IPS-15b (cell line): ENCODE measurements around the gene SLC51A.
A peak's percentile ranks its signal among the peaks of the same experiment; 100 is the strongest.
"Not testable (repeated sequence)": the region's sequence is repeated elsewhere in the genome, so short reads cannot be mapped to it uniquely, and the experiment has no call there.

Experiments used
- H3K27me3 ChIP-seq: one replicate; pipeline ENCODE4 v1.6.1; 2013; ENCODE audit warnings: low read length; ENCODE audit not compliant: control insufficient read depth, insufficient read depth
- H3K36me3 ChIP-seq: one replicate; pipeline ENCODE4 v1.6.1; 2013; ENCODE audit warnings: low read length; ENCODE audit not compliant: control insufficient read depth, insufficient read depth
- H3K4me1 ChIP-seq: one replicate; pipeline ENCODE4 v1.6.1; 2013; ENCODE audit warnings: mild to moderate bottlenecking, low read length; ENCODE audit not compliant: control insufficient read depth, insufficient read depth
- H3K4me3 ChIP-seq: one replicate; pipeline ENCODE4 v1.5.1; 2013; ENCODE audit warnings: low read depth, low read length
- H3K9ac ChIP-seq: one replicate; pipeline ENCODE4 v1.6.1; 2013; ENCODE audit warnings: low read depth, mild to moderate bottlenecking, low read length
- H3K9me3 ChIP-seq: one replicate; pipeline ENCODE4 v1.6.1; 2013; ENCODE audit warnings: mild to moderate bottlenecking, low read length; ENCODE audit not compliant: control insufficient read depth, insufficient read depth

Gene SLC51A

GRCh38 chr3:196195664-196196265, 20.6 kb upstream of the SLC51A start:
- Histone ChIP-seq H3K9ac (no peak overlapping the region), H3K36me3 (no peaks in the 10 kb centered on the region), H3K4me1 (no peaks in the 10 kb centered on the region), H3K27me3 (no peaks in the 10 kb centered on the region), H3K9me3 (no peaks in the 10 kb centered on the region), H3K4me3 (no peak overlapping the region)

- H3K36me3 ChIP-seq = no peaks in the 10 kb centered on the region
- H3K27me3 ChIP-seq = no peaks in the 10 kb centered on the region
- no peak overlapping the region for H3K9ac ChIP-seq
- no peaks in the 10 kb centered on the region for H3K4me1 ChIP-seq
- no peaks in the 10 kb centered on the region for H3K9me3 ChIP-seq
- no peak overlapping the region for H3K4me3 ChIP-seq
Observed at GRCh38 chr3:196197524-196197923, 18.8 kb upstream of the SLC51A start.

DNA sequence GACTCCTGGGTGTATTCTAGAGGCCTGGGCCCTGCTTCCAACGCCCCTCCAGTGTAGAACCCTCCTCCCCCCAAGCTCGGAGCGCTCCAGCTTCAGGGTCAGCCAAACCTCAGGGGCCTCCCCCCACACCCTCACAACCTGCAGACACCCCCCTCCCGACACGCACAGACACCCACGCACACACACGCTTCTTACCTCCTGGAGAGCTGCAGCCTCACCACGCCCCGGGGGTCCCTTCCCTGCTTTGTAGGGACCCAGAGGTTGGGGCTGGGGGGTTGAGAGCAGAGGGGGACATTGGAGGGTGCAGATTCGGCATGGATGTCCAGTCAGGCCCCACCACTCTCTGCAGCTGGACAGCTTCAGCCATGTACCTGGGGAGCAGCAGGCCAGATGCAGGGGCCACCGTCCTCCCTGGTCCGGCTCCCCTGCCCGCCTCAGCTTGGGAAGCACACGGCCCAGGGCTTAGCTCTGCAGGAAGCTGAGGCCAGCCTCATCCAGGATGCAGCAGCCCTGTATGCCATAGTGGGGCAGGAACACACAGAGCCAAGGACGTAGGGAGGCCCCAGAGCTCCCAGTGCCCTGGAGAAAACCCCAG, 18.2 kb upstream of the SLC51A start:
- no peaks in the 10 kb centered on the region for H3K9me3 ChIP-seq
- H3K27me3 ChIP-seq = no peaks in the 10 kb centered on the region
- H3K36me3 ChIP-seq = no peaks in the 10 kb centered on the region
- H3K4me3 ChIP-seq = no peak overlapping the region
- no peak overlapping the region for H3K9ac ChIP-seq
- no peaks in the 10 kb centered on the region for H3K4me1 ChIP-seq

DNA sequence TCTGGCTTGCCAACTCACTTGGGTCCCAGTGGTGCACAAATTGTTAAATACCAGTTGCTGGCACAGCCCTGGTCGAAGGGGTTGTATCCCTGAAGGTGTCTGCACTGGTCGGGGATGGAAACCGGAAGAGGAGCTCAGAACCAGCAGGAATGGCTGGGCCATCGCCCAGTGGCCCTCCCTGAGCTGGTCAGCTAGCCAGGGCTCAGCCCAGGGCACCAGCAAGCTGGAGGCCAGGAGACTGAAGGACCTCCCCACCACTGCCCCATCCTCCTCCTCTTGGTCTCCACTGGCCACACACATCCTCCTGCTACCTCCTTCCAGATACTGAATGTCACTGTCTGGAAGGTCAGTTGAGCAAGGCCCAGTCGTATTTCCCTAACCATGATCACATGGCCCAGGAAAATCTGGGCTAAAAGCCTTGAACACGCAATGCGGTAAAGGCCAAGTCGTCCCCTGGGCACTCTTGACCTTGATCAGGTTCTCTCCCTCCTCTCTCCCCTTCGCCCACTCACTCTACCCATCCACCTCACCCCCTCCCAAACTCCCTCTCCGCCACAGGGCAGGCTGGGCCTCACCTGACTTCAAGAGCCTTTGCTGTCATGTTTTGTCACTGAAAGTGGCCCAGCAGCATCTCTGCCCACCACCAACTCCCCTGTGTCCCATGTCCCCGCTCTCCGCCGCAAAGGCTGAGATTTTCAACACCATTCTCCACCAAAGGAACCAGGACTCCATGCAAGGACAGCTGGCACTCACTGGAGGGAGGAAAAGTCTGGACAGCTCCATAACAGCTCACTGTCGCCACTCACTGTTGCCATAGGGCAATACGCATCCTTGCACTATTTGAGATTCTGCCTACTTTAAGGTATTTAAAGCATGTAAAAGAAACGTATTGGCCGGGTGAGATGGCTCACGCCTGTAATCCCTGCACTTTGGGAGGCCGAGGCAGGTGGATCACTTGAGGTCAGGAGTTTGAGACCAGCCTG, 17.3 kb upstream of the SLC51A start:
- no peaks in the 10 kb centered on the region for H3K36me3 ChIP-seq
- no peaks in the 10 kb centered on the region for H3K27me3 ChIP-seq
- no peak overlapping the region for H3K9ac ChIP-seq
- H3K4me3 ChIP-seq = no peak overlapping the region
- no peaks in the 10 kb centered on the region for H3K4me1 ChIP-seq
- H3K9me3 ChIP-seq = no peaks in the 10 kb centered on the region

- Histone ChIP-seq H3K4me1 (no peaks in the 10 kb centered on the region), H3K9ac (no peak overlapping the region), H3K4me3 (no peak overlapping the region), H3K36me3 (no peaks in the 10 kb centered on the region), H3K9me3 (no peaks in the 10 kb centered on the region), H3K27me3 (peaks cover 8% of the 10 kb centered on the region)
Observed at GRCh38 chr3:196202516-196202970, 13.8 kb upstream of the SLC51A start.

DNA sequence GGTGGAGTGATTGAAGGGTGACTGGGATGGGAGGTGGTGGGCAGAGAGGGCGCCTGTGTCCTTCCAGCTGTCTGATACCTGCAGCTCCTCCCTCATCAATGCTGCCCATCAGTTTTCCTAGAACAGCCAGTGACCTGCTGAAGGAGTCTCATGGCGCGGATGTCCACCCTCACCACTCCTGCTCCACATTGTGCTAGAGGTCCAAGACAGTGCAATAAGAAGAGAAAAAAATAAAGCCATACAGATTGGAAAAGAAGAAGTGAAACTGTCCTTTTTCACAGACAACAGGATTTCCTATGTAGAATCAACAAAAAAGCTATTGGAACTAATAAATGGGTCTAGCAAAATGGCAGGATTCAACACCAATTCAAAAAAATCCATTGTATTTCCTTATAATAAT, 12.5 kb upstream of the SLC51A start:
- Histone ChIP-seq H3K9ac (no peak overlapping the region), H3K36me3 (no peaks in the 10 kb centered on the region), H3K4me1 (no peaks in the 10 kb centered on the region), H3K27me3 (peaks cover 13% of the 10 kb centered on the region), H3K9me3 (no peaks in the 10 kb centered on the region), H3K4me3 (no peak overlapping the region)

DNA sequence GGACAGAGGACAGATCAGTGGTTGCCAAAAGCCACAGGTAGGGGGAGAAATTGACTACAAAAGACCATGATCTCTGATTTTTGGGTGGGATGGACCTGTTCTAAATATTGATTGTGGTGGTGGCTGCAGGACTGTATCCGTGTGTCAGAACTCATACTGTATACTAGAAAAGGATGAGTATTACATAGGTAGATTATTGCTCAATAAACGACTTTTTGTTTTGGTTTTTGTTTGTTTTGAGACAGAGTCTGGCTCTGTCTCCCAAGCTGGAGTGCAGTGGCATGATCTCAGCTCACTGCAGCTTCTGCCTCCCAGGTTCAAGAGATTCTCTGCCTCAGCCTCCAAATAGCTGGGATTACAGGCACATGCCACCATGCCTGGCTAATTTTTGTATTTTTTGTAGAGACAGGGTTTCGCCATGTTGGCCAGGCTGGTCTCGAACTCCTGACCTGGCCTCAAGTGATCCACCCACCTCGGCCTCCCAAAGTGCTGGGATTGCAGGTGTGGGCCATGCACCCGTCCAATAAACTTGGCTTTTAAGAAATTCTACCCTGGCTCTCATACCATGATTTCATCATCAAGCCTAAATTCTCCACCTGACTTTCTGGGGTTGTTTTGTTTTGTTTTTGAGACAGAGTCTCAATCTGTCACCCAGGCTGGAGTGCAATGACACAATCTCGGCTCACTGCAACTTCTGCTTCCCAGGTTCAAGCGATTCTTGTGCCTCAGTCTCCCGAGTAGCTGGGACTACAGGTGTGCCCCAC, 10.7 kb upstream of the SLC51A start:
- H3K9ac ChIP-seq, H3K36me3 ChIP-seq, H3K9me3 ChIP-seq, H3K4me1 ChIP-seq, H3K4me3 ChIP-seq: not testable (repeated sequence)
- peaks cover 15% of the 10 kb centered on the region for H3K27me3 ChIP-seq

GRCh38 chr3:196207159-196207832, 9.0 kb upstream of the SLC51A start:
- Histone ChIP-seq H3K9me3 (no peaks in the 10 kb centered on the region), H3K9ac (no peak overlapping the region), H3K4me1 (no peaks in the 10 kb centered on the region), H3K4me3 (peak overlapping the region; percentile 74), H3K36me3 (no peaks in the 10 kb centered on the region), H3K27me3 (peaks cover 15% of the 10 kb centered on the region)

DNA sequence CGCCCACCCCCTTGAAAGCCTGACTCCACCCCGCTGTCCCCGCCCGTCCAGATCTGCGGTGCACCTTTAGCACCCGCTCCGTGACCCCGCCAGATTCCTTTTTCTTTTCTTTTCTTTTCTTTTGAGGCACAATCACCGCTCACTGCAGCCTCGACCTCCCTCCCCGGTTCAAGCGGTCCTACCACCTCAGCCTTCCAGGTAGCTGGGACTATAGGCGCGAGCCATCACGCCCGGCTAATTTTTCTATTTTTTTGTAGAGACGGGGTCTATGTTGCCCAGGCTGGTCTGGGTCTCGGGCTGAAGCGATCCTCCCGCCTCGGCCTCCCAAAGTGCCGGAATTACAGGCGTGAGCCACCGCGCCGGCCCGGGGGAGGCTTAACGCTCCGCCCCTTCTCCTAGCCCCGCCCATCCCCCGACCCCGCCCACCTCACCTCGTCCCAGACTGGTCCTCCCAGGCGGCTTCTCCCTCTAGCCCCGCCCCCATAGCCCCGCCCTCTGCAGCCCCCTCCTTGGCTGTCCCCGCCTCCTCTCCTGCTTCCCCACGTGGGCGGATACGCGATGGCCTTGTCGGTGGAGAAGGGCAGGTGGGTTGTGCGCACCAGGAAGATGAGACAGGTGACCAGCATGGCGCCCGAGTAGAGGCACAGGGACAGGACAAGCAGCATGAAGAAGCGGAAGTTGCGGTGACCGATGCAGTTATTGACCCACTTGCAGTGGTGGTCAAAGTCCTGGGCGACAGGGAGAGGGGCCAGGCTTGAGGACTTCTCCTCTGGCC, 8.3 kb upstream of the SLC51A start:
- Histone ChIP-seq H3K9ac (no peak overlapping the region), H3K36me3 (no peaks in the 10 kb centered on the region), H3K4me3 (peak overlapping the region; percentile 82), H3K4me1 (no peaks in the 10 kb centered on the region), H3K27me3 (peaks cover 15% of the 10 kb centered on the region), H3K9me3 (no peaks in the 10 kb centered on the region)

GRCh38 chr3:196208942-196209695, 7.2 kb upstream of the SLC51A start:
- H3K9me3 ChIP-seq = no peaks in the 10 kb centered on the region
- no peak overlapping the region for H3K4me3 ChIP-seq
- no peaks in the 10 kb centered on the region for H3K4me1 ChIP-seq
- peaks cover 15% of the 10 kb centered on the region for H3K27me3 ChIP-seq
- H3K9ac ChIP-seq = no peak overlapping the region
- no peaks in the 10 kb centered on the region for H3K36me3 ChIP-seq
